GM12891 (cell line): ENCODE data around the gene MKI67.
A peak's percentile ranks its signal among the peaks of the same experiment; 100 is the strongest.

Experiments used
- DNase-seq: peaks from one replicate; pipeline ENCODE4 v3.0.0; 2011; ENCODE audit warnings: low spot score; ENCODE audit not compliant: insufficient read length
- FAIRE-seq: peaks from 2 replicates; lab custom pipeline; 2011; peaks lifted over from hg19 to GRCh38; lab: Jason Lieb, UNC
- PAX5 ChIP-seq: IDR thresholded peaks from 2 replicates; pipeline ENCODE4 v1.6.1; 2011; ENCODE audit warnings: low read length, moderate library complexity, mild to moderate bottlenecking; ENCODE audit not compliant: insufficient read depth, severe bottlenecking
- POLR2A ChIP-seq: IDR thresholded peaks from 2 replicates; pipeline ENCODE4 v1.6.1; 2011; ENCODE audit warnings: low read depth, low read length, control low read depth
- POLR2AphosphoS5 ChIP-seq: IDR thresholded peaks from 2 replicates; pipeline ENCODE4 v1.6.1; 2011; ENCODE audit warnings: low read depth, low read length, control low read depth
- POU2F2 ChIP-seq: IDR thresholded peaks from 2 replicates; pipeline ENCODE4 v1.6.1; 2011; ENCODE audit warnings: low read depth, mild to moderate bottlenecking, control low read depth, low read length, moderate library complexity
- SPI1 ChIP-seq: IDR thresholded peaks from 2 replicates; pipeline ENCODE4 v1.6.1; 2011; ENCODE audit warnings: low read depth, low read length, control low read depth
- TAF1 ChIP-seq: IDR thresholded peaks from 2 replicates; pipeline ENCODE4 v1.6.1; 2011; ENCODE audit warnings: low read depth, low read length, control low read depth

MKI67 gene

DNA sequence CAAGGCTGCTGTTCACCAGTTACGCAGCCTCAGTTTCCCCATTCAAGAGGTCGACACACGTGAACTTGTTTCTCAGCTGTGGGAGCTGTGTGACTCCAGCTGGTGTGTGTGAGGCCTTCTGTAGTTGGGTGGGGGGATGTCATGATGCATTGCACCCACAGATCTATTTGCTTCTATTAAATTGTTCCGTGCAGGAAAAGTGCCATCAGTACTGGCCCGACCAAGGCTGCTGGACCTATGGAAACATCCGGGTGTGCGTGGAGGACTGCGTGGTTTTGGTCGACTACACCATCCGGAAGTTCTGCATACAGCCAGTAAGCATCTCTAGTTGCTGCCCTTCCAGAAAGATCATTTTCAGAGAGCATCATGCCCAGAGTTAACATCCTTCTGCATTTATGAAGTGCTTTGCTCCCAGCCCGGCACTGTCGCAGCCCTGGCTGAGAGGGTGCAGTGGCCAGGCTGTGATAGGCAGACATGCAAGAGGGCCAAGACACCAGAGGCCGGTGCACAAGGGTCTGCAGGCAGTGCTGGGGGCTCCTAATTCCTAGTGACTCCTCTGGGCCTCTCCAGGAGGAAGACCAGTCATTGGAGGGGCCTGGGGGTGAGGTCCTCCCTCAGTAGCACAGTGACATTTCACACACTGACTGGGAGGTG lies 60.2 kb downstream of the MKI67 start:
- TF ChIP-seq PAX5 (no peak), POLR2A (no peak), POU2F2 (no peak)
- peak; percentile 31 for FAIRE-seq
- no peak for DNase-seq

DNA sequence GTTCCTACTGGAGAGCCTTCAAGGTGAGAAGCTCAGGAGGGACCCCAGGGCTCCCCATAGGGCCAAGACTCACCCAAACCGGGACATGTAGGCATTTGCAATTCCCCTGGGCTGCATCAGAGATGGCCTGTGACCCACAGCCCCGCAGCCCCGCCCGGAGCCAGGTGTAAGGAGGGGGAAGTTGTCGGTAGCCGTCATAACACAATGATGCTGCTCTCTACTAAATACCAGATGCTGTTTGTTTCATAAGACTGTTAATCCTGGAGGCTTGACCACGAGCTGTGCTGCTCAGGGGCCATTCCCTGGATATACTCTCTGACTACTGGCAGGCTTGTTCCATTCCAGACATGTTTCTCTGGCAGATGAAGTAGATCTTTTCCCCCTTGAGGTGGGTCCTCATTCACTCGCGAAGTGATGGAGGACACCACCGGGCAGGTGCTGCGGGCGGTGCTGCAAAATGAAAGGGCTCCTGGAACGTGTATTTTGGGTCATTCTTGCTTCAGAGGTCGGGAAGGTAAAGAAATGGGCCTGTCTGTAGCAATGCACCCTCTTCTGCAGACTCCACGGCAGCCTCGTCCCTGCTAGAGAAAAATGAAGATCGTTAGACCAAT lies 61.1 kb downstream of the MKI67 start:
- FAIRE-seq (no peak), DNase-seq (no peak)
- TF ChIP-seq POLR2A = no peak
- no peak for TF ChIP-seq POLR2AphosphoS5
- no peak for TF ChIP-seq TAF1
- no peak for TF ChIP-seq SPI1
- no peak for TF ChIP-seq PAX5
- no peak for TF ChIP-seq POU2F2

DNA sequence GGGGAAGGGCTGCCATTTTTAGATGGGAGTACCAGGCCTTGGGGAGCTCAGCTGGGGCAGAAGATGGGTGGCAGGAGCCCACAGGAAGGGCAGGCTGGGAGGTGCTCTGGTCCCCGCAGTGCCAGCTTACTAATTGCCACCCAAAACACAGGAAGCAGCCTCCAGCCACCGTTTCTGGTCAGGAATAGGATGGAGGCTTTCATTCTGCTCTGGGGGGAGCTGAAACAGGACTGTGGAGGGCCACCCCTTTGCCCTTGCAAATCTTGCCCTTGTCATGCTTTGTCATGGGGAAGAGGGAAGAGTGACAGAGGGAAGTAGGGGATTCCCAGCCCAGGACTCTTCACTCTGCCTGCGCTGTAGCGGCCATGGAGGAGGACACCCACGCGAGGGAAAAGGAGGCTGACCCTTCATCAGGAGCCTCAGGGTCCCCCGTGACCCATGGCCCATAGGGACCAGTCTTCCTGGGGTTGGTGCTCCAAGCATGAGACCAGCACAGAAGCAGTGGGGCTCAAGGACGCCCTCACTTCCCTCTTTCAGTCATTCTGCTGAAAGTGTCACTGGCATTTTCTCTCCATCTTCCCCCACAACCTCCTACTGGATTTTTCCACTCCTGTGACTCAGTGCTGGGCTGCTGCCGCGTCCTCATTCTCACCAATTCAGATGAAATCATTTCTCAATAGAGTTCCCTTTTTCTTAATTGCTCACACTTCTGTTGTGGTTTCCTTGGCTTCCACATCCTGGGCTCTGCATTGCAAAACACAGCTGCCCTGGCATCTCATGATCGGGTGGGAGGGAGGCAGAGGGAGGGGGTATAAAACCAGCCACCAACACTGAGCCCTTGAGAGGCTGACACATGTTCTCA lies 61.9 kb downstream of the MKI67 start:
- peak; percentile 88 for TF ChIP-seq SPI1
- TF ChIP-seq POLR2AphosphoS5 = no peak
- FAIRE-seq = peak; percentile 82
- DNase-seq = no peak

DNA sequence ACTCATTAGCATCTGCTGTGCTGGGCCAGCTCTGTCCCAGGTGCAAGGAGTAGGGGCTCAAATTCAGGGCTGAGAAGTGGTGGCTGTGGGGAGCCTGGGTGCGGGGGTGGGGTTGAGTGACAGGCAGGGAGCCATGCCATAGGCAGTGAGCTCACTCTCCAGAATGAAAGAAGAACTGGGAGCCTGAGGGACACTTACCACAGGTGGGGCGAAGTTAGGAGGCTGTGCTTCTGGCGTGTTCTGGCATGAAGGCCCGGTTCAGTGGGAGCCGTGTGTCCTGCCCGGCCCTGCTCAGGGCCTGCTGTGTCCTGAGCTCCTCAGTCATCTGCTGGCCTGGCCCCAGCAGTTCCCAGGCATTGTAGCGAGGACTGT lies 62.5 kb downstream of the MKI67 start:
- TF ChIP-seq POLR2A (no peak), SPI1 (peak; percentile 78)
- FAIRE-seq = peak; percentile 41
- no peak for DNase-seq

DNA sequence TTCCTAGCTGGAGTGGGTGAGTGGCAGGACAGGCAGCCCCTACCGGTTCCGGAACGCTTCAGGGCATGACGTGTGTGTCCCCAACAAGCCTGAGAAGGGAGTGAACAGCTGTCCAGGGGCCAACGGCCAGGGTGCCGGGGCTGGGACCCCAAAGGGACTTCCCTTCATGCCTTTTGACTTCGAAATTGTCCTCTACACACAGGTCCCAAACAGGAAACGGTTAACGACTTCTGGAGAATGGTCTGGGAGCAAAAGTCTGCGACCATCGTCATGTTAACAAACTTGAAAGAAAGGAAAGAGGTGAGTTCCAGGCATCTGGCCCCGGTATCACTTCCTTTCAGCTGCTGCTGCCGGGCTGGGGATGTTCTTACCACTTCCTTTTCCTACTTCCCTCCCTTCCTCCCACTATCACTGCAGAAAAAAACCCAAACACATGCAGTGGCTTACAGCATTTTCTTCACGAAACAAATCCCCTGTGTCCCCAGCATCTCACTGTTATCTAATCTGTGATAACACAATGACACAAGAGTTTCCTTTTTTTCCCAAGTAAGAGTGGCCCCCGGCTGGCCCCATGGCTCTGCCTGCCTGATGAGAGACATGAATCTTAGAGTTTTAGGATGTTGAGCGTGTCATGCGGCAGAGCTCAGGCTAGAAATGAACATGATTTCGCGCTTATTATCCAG lies 63.2 kb downstream of the MKI67 start:
- FAIRE-seq = peak; percentile 91
- DNase-seq = no peak
- TF ChIP-seq POLR2A = no peak
- peak; percentile 96 for TF ChIP-seq SPI1

DNA sequence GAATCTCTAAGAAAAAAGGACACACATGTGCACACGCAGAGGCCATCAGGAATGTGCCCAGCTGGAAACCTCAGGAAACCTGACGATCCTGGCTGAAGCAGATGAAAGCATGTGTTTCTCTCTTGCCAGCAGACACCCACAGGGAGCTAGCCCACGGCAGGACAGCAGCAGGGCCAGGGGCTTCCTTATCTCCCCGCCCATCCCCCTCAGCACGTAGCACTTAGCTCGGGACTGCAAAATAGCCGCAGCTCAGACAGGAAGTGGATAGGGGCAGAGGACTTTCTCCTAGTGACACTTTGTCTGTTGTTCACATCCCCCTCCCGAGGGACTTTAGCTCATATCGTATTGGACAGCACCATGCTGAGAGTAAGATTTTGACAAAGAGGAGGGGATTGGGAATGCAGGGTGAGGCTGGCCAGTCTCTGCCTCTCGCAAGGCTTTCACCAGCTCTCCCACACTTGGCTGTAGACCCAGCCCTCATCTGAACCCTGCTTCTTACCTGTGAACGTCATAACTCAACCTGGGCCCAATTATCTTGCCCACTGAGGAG lies 63.8 kb downstream of the MKI67 start:
- FAIRE-seq (peak; percentile 66), DNase-seq (no peak)
- TF ChIP-seq SPI1 = peak; percentile 44
- no peak for TF ChIP-seq POLR2A
- TF ChIP-seq POLR2AphosphoS5 = no peak

DNA sequence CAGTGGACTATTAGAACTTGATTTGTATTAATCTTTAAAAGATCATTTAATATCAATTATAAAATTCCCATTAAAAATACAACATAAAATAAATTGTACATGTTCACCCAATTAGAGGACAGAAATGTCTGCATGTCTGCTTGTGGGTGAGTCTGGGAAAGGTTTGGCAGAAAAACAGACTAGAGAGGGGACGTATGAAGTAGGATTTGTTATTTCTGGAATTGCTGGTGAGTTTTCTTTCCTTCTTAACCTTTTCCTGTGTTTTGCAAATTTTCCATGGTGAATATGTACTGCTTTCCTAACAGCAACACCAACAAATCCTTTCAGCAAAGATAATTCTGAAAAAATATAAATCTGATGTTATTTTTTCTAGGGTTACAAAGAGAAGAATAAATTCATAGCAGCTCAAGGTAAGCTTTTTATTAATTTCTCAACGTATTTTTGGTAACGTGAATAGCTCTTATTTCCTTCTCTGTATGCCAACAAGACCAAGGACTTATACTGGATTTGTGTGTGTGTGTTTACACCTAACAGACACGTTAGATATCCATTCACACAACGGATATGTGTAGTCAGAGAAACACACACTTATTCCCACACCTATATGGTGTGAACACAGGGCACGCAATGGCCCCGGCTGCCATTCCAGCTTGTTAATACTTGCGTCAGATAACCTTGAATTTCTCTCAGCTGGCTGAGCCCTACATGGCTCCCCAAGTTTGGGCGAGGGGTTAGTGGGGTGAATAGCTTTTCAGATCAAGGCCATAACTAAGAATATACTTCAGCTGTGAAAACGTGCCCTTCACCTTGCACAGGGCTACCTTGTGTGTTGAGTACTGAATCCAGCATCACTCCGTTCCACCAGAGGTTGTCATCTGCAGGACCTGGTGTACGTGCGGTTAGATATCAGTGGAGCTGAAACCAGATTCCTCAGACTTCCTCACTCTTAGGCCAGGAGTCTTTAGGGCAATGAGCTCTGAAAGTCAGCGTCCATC lies 64.6 kb downstream of the MKI67 start:
- DNase-seq = no peak
- FAIRE-seq = peak; percentile 26
- no peak for TF ChIP-seq POLR2A
- TF ChIP-seq POU2F2 = no peak
- no peak for TF ChIP-seq SPI1
- no peak for TF ChIP-seq POLR2AphosphoS5
- no peak for TF ChIP-seq TAF1
- TF ChIP-seq PAX5 = no peak

DNA sequence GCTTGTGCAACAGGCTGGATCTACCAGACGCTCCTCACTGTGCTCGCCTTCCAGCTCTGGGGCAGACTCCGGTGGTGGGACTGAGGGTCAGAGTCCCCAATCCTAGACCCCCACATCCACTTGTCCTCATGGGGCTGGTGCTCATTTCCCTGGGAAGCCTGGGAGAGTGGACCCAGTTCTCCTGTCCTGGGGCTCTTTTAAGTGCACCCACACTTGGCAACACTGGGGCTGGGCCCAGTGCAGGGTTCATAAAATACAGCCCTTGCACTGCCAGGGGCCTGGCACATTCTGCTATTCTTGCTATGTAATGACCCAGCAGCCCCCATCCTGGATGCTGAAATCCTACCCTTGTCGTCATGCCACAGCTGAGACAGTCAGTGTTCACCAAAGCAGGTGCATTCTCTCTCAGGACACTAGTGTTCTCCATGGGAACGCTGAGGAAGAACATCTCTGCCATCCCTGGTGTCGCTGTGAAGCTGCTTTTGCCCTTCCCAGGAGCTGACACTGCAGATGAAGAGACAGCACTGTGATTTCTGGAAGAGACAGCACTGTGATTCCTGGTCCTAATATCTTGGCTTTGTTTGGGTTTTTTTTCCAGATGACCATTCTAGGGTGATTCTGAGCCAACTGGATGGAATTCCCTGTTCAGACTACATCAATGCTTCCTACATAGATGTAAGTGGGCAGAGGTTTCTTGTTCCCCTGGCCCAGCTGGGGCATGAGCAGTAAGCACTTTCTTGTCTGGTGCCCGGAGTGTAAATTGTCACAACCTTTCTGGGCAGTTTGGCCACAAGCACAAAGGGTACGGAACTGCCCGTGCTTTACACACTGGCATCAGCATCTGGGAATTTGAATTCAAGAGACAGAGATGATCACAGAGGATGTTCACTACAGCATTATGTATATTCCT lies 65.6 kb downstream of the MKI67 start:
- no peak for DNase-seq
- TF ChIP-seq POLR2A (no peak), SPI1 (no peak), TAF1 (no peak), PAX5 (no peak), POU2F2 (no peak), POLR2AphosphoS5 (no peak)
- no peak for FAIRE-seq

DNA sequence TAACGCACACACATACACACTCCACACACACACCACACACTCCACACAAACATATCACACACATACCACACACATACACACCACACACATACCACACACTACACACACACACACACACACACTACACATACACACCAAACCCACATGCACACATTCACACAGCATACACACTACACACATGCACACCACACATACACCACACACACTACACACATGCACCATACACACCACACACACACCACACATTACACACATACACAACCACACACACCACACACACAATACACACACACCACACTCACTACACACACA lies 66.3 kb downstream of the MKI67 start:
- DNase-seq = no peak
- FAIRE-seq = peak; percentile 92
- TF ChIP-seq TAF1 (no peak), POLR2AphosphoS5 (no peak), POU2F2 (no peak), POLR2A (no peak), PAX5 (no peak), SPI1 (no peak)
